Kidney (tissue), 14 donors: ENCODE measurements around the gene MXD1. TPM values are rescaled to one million over a fixed set of nuclear protein-coding genes. Genes with fewer than 3 reads are reported as not detected.
A peak's percentile ranks its signal among the peaks of the same experiment; 100 is the strongest.

Source experiments
- DNase-seq, 5 donors: peaks; one replicate each; pipeline ENCODE4 v3.0.0-alpha.2; 2013 to 2020
- FAIRE-seq: peaks from 2 replicates; lab custom pipeline; 2012; peaks lifted over from hg19 to GRCh38; lab: Jason Lieb, UNC
- H3K27ac ChIP-seq, 2 donors: one replicate each; pipeline ENCODE4 v1.7.0; 2013; ENCODE audit warnings: low read depth in 2 of 2, low read length in 2 of 2, inconsistent platforms in 1 of 2
- H3K27me3 ChIP-seq: one replicate; pipeline ENCODE4 v1.7.1; 2013; ENCODE audit warnings: low read length, inconsistent platforms; ENCODE audit not compliant: control insufficient read depth, insufficient read depth
- H3K36me3 ChIP-seq, 3 donors: one replicate each; pipeline versions ENCODE4 v1.7.0 to v1.7.1; 2013; ENCODE audit warnings: low read length in 3 of 3, control low read depth in 1 of 3, inconsistent platforms in 1 of 3; ENCODE audit not compliant: insufficient read depth in 3 of 3, control insufficient read depth in 2 of 3
- H3K4me1 ChIP-seq, 3 donors: one replicate each; pipeline versions ENCODE4 v1.7.0 to v1.7.1; 2013; ENCODE audit warnings: low read length in 3 of 3, inconsistent platforms in 1 of 3, low read depth in 1 of 3; ENCODE audit not compliant: control insufficient read depth in 2 of 3, insufficient read depth in 2 of 3
- H3K4me3 ChIP-seq, 3 donors: one replicate each; pipeline versions ENCODE4 v1.7.0 to v1.8.1; 2013; ENCODE audit warnings: low read length in 3 of 3, control low read depth in 1 of 3, inconsistent platforms in 1 of 3
- H3K9ac ChIP-seq, 3 donors: one replicate each; pipeline versions ENCODE4 v1.7.0 to v1.7.1; 2013; ENCODE audit warnings: low read length in 3 of 3, control low read depth in 1 of 3, inconsistent platforms in 1 of 3
- H3K9me3 ChIP-seq, 3 donors: one replicate each; pipeline versions ENCODE4 v1.7.0 to v1.7.1; 2013; ENCODE audit warnings: low read length in 3 of 3, control low read depth in 1 of 3, inconsistent platforms in 1 of 3; ENCODE audit not compliant: control insufficient read depth in 2 of 3, insufficient read depth in 1 of 3
- CTCF ChIP-seq: IDR thresholded peaks from 3 replicates; pipeline ENCODE4 v1.5.1; 2012; ENCODE audit warnings: mild to moderate bottlenecking, moderate library complexity, borderline replicate concordance; ENCODE audit not compliant: insufficient read depth; ENCODE audit errors: extremely low read depth
- intact Hi-C: fragments of 100-400 bp; cut with DNase I; formaldehyde crosslinking; loops from one replicate; pipeline ENCODE4 v1.11.1; 2022
- polyA plus RNA-seq: library from polyadenylated mRNA; stranded (reverse); fragments of 350-450 nt; fragmentation: Illumina TruSeq; extraction: RNeasy Lipid Tissue Mini Kit (QIAGEN cat#74804); gene quantifications from one replicate; pipeline ENCODE4 v1.2.3, GENCODE V29; 2014; ENCODE audit warnings: low read depth, low replicate concordance; ENCODE audit not compliant: insufficient read depth
- total RNA-seq: library from RNA; stranded (reverse); fragmentation: NEBNext Ultra II Directional; extraction: Animal tissue kit (Norgen Biotek cat#: 25700); gene quantifications from one replicate; pipeline ENCODE4 v1.2.1, GENCODE V29; 2021
- donor health status: control.
- donor health status: control.
- donor health status: control.
- donor health status: control.
- donor health status: control.
- donor health status: DM: yes; HTN: yes; CAD: no.
- donor health status: Normal renal cell carcinoma (clear cell type).

MXD1 gene
- total and polyA plus RNA-seq, 2 donors from 2014 or later = 4.9 to 13.3 TPM

GRCh38 chr2:69936906-69937305 is 22.0 kb downstream of the MXD1 start:
- intact Hi-C loops = loop anchor here (10.0 kb wide), 1 partner anchor 128 kb away; no protein-coding TSS in a partner anchor

DNA sequence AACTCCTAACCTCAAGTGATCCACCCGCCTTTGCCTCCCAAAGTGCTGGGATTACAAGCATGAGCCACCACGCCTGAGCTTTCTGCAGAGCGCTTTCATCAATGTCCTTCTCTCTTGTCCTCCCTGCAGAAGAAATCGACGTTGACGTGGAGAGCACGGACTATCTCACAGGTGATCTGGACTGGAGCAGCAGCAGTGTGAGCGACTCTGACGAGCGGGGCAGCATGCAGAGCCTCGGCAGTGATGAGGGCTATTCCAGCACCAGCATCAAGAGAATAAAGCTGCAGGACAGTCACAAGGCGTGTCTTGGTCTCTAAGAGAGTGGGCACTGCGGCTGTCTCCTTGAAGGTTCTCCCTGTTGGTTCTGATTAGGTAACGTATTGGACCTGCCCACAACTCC is 23.1 kb downstream of the MXD1 start:
- Histone ChIP-seq H3K9me3 (no peaks in the 10 kb centered on the region), H3K27me3 (no peaks in the 10 kb centered on the region), H3K27ac (no peak overlapping the region), H3K36me3 (peaks cover 4 to 35% (median 27%) of the 10 kb centered on the region in 3 donors), H3K4me3 (no peak overlapping the region), H3K4me1 (peaks cover 0 to 7% (median 3%) of the 10 kb centered on the region in 3 donors), H3K9ac (no peak overlapping the region)
- FAIRE-seq = no peak
- no peak for TF ChIP-seq CTCF
- DNase-seq = no peak
- intact Hi-C loops = loop anchor here (10.0 kb wide), 1 partner anchor 127 kb away; no protein-coding TSS in a partner anchor

More at GRCh38 chr2:69936906-69937305, 22.0 kb downstream of the MXD1 start:
- FAIRE-seq = no peak
- H3K9me3 ChIP-seq = no peaks in the 10 kb centered on the region
- H3K4me3 ChIP-seq = no peak overlapping the region
- no peak overlapping the region for H3K9ac ChIP-seq
- peaks cover 0 to 7% (median 3%) of the 10 kb centered on the region in 3 donors for H3K4me1 ChIP-seq
- DNase-seq = peak in 1 of 5 donors; percentile 31
- H3K36me3 ChIP-seq = peaks cover 4 to 35% (median 27%) of the 10 kb centered on the region in 3 donors
- H3K27ac ChIP-seq = no peak overlapping the region
- H3K27me3 ChIP-seq = no peaks in the 10 kb centered on the region
- no peak for TF ChIP-seq CTCF

DNA sequence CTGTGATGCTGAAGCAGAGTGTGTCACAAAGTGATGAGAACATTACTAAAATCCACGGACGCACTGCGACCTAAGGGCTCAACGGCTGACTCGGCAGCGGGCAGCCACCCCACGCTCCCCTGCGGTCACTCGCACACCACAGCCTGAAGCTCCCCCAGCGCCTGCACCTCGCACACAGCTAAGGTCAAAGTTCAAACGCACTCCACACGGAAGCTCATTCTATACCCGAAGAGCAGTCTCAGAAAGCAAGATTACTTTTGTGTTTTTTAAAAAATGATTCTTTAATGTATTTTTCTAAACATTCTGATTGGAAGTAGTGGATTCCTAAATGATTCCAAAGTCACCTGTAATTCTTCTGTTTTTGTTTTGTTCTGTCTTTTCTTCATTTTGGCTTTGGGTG is 24.8 kb downstream of the MXD1 start:
- FAIRE-seq (no peak), DNase-seq (peak in 1 of 5 donors; percentile 56)
- intact Hi-C loops = loop anchor here (10.0 kb wide), 1 partner anchor 125 kb away; no protein-coding TSS in a partner anchor

More for the DNA sequence above, 24.8 kb downstream of the MXD1 start:
- H3K4me3 ChIP-seq = no peak overlapping the region
- H3K9me3 ChIP-seq = no peaks in the 10 kb centered on the region
- H3K36me3 ChIP-seq = peaks cover 4 to 42% (median 27%) of the 10 kb centered on the region in 3 donors
- no peaks in the 10 kb centered on the region for H3K27me3 ChIP-seq
- H3K27ac ChIP-seq = no peak overlapping the region
- H3K9ac ChIP-seq = no peak overlapping the region
- no peak for TF ChIP-seq CTCF
- H3K4me1 ChIP-seq = no peaks in the 10 kb centered on the region
